ENCODE data around the gene PSPN. TPM values are rescaled to one million over a fixed set of nuclear protein-coding genes. Genes with fewer than 3 reads are reported as not detected.

PSPN gene
- total RNA-seq, 1 experiment from 2014 or later, result 1.6 TPM

GRCh38 chr19:6423499-6424194 lies 47.9 kb upstream of the PSPN start:
- Histone ChIP-seq H3K9me3 (ENCODE audit: control insufficient read depth, insufficient read depth, low read depth, low read length) (no peaks in the 10 kb centered on the region), H3K36me3 (ENCODE audit: control insufficient read depth, insufficient read depth, low read length) (peaks cover 11% of the 10 kb centered on the region), H3K27ac (ENCODE audit: low read length) (peak overlapping the region; percentile 79), H3K4me3 (ENCODE audit: low read depth in 2 of 2, low read length in 2 of 2) (peak overlapping the region; percentile 93 to 95), H3K27me3 (ENCODE audit: control insufficient read depth, insufficient read depth, low read length) (no peaks in the 10 kb centered on the region), H3K4me1 (ENCODE audit: control insufficient read depth, insufficient read depth, low read length) (peaks cover 9% of the 10 kb centered on the region)
- no peak for DNase-seq (ENCODE audit: low read depth, low spot score)
- in situ Hi-C loops (cut with HindIII; ENCODE audit: low pct_unique_long_range_greater_than_20kb, low sequenced_read_pairs), result no loop called here
- ATAC-seq, result no peak
- CTCF ChIA-PET, result no interaction called here
- POLR2A ChIA-PET, result no interaction called here
- intact Hi-C loops (cut with micrococcal nuclease; ENCODE audit: unreplicated experiment), result no loop called here
- no TSS peak for BruUV-seq (replicated peaks)
- TF ChIP-seq POLR2AphosphoS5 (IDR thresholded peaks at IDR 0.05; ENCODE audit: low read depth, low read length), result no peak

DNA sequence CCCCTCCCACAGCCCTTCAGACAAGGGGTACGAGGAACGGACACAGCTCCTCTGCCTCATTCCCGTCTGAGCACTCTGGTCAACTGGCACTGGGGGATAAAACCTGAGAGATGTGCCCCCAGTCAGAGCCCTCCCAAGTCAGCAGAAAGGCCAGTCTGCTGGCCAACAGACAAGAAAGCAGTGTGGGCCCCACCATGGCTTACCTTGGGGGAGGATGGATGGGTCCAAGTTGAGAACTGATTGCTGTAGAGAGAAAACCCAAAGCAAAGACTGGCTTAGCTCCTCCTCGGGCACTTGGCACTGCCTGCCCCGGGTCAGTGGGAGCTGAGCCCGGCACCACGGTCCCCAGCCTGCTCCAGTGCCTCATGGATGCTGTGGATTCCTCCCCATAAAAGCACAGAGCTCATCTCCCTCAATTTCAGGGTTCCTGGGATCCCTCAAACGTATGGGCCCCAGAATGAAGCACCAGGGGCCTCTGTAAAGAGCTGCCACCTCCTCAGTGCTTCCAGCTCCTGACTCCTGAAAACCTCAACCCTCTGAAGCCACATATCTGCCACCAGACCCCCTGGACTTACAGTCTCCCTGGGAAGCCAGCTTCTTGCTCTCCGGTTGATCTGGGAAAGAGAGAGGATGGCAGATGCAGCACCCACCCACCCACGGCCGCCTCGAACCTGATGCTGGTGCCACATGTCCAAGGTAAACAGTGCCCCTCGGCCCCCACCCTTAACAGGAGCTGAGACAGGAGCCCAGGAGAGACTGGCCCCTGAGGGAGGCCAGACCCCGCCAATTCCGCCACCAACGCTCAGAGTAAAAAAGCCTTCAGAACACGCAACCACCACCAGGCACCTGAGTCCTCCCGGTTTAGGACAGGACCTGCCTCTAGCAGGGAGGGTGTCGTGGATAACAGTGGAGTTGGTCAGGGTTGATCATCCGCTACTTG lies 45.6 kb upstream of the PSPN start:
- CTCF ChIA-PET, result no interaction called here
- POLR2A ChIA-PET, result interaction anchor here (0.6 kb wide), 1 partner anchor 10 kb away, joined by 5 read pairs; no protein-coding TSS in a partner anchor
- ATAC-seq (no peak), DNase-seq (ENCODE audit: low read depth, low spot score) (no peak)
- H3K36me3 ChIP-seq (ENCODE audit: control insufficient read depth, insufficient read depth, low read length), result peaks cover 15% of the 10 kb centered on the region
- TF ChIP-seq, protein P1, sequence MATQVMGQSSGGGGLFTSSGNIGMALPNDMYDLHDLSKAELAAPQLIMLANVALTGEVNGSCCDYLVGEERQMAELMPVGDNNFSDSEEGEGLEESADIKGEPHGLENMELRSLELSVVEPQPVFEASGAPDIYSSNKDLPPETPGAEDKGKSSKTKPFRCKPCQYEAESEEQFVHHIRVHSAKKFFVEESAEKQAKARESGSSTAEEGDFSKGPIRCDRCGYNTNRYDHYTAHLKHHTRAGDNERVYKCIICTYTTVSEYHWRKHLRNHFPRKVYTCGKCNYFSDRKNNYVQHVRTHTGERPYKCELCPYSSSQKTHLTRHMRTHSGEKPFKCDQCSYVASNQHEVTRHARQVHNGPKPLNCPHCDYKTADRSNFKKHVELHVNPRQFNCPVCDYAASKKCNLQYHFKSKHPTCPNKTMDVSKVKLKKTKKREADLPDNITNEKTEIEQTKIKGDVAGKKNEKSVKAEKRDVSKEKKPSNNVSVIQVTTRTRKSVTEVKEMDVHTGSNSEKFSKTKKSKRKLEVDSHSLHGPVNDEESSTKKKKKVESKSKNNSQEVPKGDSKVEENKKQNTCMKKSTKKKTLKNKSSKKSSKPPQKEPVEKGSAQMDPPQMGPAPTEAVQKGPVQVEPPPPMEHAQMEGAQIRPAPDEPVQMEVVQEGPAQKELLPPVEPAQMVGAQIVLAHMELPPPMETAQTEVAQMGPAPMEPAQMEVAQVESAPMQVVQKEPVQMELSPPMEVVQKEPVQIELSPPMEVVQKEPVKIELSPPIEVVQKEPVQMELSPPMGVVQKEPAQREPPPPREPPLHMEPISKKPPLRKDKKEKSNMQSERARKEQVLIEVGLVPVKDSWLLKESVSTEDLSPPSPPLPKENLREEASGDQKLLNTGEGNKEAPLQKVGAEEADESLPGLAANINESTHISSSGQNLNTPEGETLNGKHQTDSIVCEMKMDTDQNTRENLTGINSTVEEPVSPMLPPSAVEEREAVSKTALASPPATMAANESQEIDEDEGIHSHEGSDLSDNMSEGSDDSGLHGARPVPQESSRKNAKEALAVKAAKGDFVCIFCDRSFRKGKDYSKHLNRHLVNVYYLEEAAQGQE (IDR thresholded peaks at IDR 0.05; ENCODE audit: insufficient read depth in 1 of 2, low read depth in 2 of 2, low read length in 1 of 2), result no peak
- no peak for TF ChIP-seq POLR2AphosphoS5 (IDR thresholded peaks at IDR 0.05; ENCODE audit: low read depth, low read length)
- TF ChIP-seq TCF7L2 (IDR thresholded peaks at IDR 0.05; ENCODE audit: low read depth, low read length), result no peak
- no peak for TF ChIP-seq CTCF (IDR thresholded peaks at IDR 0.05)
- no peak for TF ChIP-seq SIN3A (IDR thresholded peaks at IDR 0.05; ENCODE audit: borderline replicate concordance, insufficient read depth, low read depth, low read length)
- H3K27me3 ChIP-seq (ENCODE audit: control insufficient read depth, insufficient read depth, low read length), result no peaks in the 10 kb centered on the region
- peaks cover 9% of the 10 kb centered on the region for H3K4me1 ChIP-seq (ENCODE audit: control insufficient read depth, insufficient read depth, low read length)
- H3K9me3 ChIP-seq (ENCODE audit: control insufficient read depth, insufficient read depth, low read depth, low read length), result no peaks in the 10 kb centered on the region
- no TSS peak for BruUV-seq (replicated peaks)
- in situ Hi-C loops (cut with HindIII; ENCODE audit: low pct_unique_long_range_greater_than_20kb, low sequenced_read_pairs) (no loop called here), intact Hi-C loops (cut with micrococcal nuclease; ENCODE audit: unreplicated experiment) (no loop called here)
- H3K4me3 ChIP-seq (ENCODE audit: low read depth in 2 of 2, low read length in 2 of 2), result no peak overlapping the region
- no peak overlapping the region for H3K27ac ChIP-seq (ENCODE audit: low read length)

All from Panc1 (cell line).